NCI-H2227 (cell line): Measurements from ENCODE around the gene KRTAP4-7.
"Not testable (repeated sequence)": the region's sequence is repeated elsewhere in the genome, so short reads cannot be mapped to it uniquely, and the experiment has no call there.

Experiments
- DNase-seq: peaks from one replicate; lab custom pipeline; 2025; ENCODE audit not compliant: unreplicated experiment; lab: John Stamatoyannopoulos, UW

KRTAP4-7 gene

DNA sequence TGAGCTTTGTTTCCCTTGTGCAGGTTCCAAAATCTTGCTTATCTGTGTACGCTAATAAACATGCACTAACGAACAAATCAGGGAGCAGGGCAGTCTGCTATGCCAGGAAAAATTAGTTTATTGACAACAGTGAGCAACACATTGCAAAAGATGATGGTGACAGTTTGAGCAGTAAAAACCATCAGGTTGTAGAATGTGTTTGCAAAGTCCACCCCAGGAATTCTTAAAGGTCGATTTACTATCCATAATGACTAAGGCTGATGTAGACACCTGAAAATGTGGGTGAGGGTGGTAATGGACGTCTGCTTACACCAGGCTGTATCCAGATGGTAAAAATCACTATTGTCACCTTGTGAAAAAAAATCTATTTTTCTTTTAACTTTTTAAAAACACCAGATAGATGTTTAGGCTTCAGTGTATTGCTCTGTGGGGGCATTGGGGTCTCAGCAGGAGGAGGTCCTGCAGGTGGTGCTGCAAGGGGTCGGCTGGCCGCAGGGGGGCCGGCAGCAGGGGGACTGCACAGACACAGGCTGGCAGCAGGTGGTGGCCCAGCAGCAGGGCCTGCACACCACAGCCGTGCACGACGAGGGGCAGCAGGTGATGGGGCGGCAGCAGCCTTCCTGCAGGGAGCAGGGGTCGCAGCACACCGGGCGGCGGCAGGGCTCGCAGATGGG, 18.8 kb upstream of the KRTAP4-7 start:
- DNase-seq = not testable (repeated sequence)

DNA sequence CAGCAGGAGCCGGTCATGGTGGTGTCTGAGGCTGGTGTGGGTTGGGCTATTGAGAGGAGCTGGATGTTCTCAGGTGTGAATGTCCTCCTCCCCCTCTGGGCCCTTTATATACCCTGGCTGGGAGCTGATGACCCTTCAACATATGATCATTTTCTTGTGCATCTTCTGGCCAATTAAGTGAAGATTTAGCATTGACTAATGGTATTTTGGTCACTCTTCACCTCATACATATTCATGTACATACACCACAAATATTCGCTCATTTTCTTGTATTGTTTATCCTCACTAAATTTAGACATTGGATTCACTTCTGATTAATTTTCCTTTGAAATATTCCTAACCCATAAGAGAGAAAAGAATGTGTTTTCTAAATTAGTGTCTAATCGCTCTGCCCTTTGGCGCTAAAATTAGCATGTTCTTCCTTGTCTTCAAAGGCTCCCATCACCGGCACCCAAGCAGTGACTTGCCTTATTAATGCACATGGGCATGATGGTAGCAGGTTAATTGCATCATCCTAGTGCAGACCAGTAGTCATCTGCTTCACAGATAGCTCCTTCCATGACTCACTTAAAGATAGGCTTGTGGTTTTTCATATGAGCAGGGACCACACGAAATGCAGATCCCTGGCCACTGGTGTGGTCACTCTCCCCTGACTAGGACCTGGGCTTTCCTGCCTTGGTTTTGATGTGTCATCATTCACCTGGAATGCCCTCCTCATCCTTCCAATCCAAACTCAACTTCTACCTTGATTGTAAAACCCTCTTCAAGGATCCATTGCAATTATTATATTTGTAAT, 17.9 kb upstream of the KRTAP4-7 start, which contains the start of gene KRTAP2-4:
Gene KRTAP2-4 (minus strand): TSS at position 51 of the 796 bp plus-strand sequence. CDS start 34 bp downstream, at position 17.
- DNase-seq = no peak

DNA sequence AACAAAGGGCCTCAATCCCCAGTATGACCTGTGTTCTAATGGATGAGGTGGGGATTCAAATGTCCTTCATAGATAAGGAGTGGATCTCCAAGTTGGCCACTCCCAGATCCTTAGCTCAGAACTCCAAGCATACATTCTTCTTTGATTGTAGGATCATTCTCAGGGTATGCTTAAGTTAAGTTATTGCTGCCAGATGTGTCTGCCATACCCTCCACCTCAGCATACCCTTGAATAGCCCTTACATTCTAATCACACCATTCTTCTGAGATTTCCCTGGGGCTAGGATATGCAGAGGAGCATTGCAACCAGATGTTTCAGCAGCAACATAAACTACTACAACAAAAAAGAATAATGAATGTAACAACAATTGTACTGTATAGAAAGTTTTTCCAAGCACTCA, 16.7 kb upstream of the KRTAP4-7 start:
- DNase-seq = no peak

DNA sequence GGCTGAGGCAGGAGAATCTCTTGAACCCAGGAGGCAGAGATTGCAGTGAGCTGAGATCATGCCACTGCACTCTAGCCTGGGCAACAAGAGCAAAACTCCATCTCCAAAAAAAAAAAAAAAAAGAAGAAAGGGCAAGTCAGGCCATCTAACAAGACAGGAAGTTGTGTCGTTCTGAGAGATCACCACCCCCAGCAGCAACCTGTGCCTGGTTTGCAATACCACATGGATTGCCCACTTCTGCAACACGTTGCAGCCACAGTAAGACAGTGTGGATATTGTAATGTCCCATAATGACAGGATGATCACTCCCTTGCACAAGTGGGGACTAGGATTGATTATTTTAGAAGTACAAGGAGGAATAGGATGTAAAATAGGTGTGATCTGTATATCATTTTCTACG, 14.9 kb upstream of the KRTAP4-7 start:
- DNase-seq = no peak

DNA sequence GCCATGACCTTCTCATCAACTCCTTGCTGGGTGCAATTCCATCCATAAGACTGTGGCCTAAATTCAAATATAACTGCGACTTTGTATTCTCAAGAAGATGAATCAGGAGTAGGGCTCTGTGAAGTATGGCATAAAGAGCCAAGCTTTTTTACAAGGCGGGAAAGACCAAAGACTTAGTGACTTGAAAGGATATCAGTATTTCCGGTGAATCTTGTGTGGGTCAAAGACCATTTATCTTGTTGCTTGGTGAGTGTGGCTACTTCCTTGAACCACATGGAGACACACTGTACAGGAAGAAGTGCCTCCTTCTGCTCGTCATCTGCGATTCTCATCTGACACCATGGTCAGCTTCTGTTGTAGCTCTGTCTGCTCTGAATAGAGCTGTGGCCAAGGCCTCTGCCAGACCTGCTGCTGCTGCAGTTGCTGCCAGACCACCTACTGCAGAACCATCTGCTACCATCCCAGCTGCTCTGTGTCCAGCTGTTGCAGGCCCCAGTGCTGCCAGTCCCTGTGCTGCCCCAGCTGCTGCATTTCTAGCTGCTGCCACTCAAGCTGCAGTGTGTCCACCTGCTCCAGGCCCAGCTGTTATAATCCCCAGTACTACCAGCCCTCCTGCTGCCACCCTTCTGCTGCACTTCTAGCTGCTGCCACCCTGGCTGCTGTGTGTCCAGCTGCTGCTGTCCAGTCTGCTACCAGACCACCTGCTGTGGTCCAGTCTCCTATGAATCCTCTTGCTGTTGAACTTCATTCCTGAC, 12.2 kb upstream of the KRTAP4-7 start:
- no peak for DNase-seq

DNA sequence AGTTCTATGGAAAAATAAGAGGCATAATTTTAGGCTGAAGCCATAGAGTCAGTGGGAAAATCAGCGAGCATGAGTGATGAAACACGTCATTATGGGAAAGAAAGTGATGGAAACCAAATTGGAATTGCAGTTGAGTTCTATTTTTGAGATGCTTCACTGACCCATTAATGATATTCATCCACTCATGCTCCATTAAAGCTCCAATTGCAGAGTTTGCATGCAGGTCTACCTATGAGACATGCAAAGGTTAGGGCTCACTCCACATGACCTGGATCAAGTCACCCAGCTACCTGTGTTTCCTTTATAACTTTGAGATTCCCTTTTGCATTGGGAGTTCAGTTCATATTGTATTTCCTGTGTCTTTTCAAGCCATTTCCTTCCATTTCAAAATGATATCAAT, 10.3 kb upstream of the KRTAP4-7 start:
- no peak for DNase-seq

DNA sequence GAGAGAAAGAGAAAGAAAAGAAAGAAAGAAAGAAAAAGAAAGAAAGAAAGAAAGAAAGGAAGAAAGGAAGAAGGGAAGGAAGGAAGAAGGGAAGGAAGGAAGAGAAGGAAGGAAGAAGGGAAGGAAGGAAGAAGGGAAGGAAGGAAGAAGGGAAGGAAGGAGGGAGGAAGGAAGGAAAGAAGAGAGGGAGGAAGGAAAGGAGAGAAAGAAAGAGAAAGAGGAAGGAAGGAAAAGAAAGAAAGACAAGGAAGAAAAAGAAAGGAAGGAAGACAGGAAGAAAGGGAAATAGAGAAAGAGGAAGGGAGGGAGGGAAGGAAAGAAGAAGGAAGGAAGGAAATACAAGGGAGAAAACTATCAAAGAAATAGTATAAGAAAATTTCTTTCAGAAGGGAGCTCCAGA, 7.2 kb upstream of the KRTAP4-7 start:
- DNase-seq = no peak

DNA sequence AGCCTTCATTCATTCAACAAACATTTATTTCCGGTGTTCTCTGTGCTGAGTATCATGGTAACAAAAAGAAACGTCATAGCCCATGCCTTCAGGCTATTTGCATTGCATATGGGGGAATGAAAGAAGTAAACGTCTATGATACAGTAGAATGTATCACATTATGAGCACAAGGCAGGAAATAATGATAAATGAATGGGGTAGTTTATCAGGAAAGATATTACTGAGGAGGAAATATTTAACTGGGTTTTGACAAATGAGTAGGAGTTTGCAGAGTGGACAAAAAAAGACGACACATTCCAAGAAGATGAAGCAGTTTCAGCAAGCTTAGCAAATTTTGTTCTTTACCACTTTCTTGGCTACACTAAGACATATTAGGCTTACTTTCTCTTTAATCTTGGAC, 1.3 kb upstream of the KRTAP4-7 start:
- no peak for DNase-seq

DNA sequence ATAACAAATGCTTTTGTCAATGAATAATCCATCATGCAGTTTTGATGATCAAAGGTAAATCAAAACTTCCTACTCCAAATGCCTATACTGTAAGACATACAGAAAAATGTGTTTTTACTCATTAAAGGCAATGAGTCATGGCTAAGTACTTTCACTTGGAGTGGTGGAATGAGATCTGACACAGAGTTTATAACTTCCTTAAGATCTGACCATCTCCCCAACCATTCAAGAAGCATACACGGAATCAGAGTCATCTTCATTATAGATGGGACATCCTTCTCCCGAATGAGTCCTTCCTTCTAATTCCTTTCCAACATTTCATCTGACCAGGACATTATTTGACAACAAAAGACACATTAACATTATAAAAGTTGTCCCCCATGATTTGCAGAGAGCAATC, 523 bp upstream of the KRTAP4-7 start:
- DNase-seq = not testable (repeated sequence)

DNA sequence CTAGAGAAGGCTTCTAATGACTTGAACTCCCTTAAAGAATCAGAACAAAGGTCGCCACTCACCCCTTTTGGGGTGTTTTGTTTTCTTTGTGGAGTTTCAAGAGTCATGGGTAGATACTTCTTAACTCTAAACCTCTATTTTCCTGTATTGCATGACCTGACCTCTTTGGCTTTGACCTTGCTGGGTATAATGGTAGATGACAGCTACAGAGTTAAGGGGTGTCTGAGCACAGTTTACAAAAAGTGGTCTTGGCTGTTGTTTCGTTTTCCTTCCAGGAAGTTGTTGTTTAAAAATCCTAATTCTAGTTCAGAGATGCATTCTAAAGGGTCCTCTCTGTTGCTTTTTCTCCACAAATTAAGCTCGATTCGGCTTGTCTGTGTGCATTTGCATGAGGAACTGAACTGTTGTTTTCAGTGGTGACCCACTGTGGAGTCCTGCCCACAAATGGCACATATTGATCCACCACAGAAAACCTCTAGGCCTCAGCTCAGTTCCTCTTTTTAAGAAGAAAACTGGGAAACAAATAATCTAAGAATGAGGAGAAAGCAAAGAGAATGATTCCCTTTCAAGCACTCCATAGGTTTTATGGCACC, 4.9 kb downstream of the KRTAP4-7 start:
- not testable (repeated sequence) for DNase-seq

DNA sequence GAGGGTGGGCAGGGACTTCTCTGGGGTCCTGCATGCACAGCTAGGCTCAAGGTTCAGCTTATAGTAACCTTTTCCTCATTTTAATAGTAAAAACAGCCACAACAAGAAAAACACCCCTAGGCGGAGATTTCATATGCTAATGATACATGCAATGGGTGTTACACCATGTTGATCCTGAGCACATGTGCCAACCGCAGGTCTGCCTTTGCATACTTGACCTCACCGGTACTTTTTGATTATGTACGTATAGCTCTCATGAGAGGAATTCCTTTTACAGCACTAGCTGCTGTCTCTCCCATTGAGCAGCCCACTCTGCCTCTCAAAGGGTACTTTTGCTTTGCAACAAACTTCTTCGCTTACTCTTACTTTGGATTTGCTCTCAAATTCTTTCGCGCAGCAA, 12.1 kb downstream of the KRTAP4-7 start:
- no peak for DNase-seq

DNA sequence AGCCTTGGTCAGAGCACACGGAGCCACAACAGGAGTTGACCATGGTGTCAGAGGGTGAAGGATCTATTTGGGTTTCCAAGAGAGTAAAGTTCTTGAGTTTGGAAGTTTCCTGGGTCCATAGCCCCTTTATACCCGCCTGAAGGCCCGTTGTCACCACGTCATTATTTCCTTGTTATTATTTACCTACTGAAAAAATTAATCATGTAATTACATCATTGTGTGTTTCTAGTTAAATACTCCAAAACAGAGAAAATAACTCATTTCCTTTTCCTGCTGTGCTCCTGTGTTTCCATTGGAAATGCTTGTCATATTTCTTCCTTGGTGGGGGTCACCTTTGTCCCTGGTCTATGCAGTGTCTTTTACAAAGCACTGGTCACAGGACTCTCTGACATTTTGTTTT, 14.1 kb downstream of the KRTAP4-7 start, which contains the start of gene KRTAP4-8:
Gene KRTAP4-8 (minus strand): TSS at position 101 of the 400 bp plus-strand sequence. CDS start 58 bp downstream, at position 43.
- no peak for DNase-seq

DNA sequence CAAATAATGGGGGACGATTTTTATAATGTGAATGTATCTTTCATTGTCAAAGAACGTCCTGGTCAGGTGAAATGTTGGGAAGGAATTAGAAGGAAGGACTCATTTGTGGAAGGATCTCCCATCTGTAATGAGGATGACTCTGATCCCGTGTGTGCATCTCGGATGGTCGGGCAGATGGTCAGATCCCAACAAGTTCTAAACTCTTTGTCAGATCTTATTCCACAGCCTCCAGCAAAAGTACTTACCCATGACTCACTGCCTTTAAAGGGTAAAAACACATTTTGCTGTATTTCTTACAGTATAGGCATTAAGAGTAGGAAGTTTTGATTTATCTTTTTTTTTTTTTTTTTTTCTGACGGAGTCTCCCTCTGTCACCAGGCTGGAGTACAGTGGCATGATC, 14.5 kb downstream of the KRTAP4-7 start:
- DNase-seq = no peak

DNA sequence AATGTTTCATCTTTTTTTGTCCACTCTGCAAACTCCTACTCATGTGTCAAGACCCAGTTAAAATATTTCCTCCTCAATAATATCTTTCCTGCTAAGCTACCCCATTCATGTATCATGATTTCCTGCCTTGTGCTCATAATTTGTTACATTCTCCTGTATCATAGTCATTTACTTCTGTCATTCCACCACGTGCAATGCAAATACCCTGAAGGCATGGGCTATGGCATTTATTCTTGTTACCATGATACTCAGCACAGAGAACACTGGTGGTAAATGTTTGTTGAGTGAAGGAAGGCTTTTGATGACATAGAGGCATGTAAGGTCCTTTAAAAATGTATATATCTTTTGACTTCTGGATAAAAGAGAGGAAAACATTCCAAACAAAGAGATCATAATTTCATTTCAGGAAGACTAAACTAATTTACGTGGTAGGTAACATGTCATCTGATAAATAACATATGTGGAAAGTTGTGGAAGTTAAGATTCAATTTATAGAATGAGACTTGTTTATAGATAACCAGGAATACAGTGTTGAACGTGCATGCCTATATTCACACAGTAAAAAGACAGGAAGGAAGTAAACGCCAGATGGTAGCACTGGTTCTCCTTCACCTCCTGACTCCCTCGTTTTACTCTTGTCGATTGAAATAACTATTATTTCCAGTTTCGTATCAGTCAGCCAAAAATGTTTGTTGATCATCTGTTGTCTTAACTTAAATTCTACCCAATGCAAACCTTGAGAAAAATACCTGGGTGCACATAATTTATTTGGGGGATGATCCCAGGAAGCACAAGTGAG, 15.9 kb downstream of the KRTAP4-7 start:
- DNase-seq = not testable (repeated sequence)

DNA sequence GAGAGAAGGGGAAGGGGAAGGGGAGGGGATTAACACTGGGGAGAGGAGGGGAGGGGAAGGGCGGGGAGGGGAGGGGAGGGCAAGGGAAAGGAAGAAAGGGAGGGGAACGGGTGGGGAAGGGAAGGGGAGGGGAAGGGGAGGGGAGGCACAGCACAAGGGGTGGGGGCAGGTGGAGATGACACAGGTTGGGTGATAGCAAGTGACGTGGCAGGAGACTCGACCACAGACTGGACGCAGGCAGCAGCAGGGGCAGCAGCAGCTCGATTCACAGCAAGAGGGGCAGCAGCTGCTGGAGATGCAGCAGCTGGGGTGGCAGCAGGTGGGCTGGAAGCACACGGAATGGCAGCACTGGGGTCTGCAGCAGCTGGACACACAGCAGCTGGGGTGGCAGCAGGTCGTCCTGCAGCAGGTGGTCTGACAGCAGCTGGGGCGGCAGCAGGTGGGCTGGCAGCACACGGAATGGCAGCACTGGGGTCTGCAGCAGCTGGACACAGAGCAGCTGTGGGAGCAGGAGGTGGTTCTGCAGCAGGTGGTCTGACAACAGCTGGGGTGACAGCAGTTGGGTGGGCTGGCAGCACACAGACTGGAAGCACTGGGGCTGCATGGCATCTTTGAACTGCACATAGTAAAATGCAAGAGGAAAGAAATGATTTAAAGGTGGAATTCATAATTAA, 17.8 kb downstream of the KRTAP4-7 start, which contains the start of gene KRTAP4-16:
Gene KRTAP4-16 (minus strand): TSS at position 624 of the 674 bp plus-strand sequence. CDS start 0 bp downstream, at position 624.
- peak; percentile 36 for DNase-seq

DNA sequence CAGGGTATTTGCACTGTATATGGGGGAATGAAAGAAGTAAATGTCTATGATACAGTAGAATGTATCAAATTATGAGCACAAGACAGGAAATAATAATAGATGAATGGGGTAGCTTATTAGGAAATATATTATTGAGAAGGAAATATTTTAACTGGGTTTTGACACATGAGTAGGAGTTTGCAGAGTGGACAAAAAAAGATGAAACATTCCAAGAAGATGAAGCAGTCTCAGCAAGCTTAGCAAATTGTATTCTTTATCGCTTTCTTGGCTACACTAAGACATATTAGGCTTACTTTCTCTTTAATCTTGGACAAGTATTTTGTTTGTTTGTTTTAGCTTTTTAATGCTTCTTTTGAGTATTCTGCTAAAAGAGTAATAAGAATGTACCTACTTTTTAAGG, 19.9 kb downstream of the KRTAP4-7 start:
- DNase-seq = no peak

DNA sequence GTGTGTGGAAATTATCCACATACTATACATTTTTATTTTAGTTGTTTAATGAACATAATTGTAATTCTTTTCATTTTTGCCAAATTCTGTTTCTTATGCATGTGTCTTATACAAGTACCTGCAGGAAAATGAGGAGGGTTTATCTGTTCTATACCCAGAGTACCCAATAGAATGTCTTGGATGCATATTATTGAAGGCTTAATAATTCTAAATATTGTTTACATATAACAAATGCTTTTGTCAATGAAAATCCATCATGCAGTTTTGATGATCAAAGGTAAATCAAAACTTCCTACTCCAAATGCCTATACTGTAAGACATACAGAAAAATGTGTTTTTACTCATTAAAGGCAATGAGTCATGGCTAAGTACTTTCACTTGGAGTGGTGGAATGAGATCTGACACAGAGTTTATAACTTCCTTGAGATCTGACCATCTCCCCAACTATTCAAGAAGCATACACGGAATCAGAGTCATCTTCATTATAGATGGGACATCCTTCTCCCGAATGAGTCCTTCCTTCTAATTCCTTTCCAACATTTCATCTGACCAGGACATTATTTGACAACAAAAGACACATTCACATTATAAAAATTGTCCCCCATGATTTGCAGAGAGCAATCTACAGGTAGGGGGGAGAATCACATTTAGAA, 20.6 kb downstream of the KRTAP4-7 start:
- not testable (repeated sequence) for DNase-seq

DNA sequence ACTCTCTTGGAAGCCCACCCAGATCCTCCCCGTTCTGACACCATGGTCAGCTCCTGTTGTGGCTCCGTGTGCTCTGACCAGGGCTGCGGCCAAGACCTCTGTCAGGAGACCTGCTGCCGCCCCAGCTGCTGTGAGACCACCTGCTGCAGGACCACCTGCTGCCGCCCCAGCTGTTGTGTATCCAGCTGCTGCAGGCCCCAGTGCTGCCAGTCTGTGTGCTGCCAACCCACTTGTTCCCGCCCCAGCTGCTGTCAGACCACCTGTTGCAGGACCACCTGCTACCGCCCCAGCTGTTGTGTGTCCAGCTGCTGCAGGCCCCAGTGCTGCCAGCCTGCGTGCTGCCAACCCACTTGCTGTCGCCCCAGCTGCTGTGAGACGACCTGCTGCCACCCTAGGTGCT, 21.4 kb downstream of the KRTAP4-7 start, which contains the start of gene KRTAP4-9:
Gene KRTAP4-9 (plus strand): TSS at position 43 of the 400 bp plus-strand sequence. CDS start 0 bp downstream, at position 43.
- DNase-seq = not testable (repeated sequence)

DNA sequence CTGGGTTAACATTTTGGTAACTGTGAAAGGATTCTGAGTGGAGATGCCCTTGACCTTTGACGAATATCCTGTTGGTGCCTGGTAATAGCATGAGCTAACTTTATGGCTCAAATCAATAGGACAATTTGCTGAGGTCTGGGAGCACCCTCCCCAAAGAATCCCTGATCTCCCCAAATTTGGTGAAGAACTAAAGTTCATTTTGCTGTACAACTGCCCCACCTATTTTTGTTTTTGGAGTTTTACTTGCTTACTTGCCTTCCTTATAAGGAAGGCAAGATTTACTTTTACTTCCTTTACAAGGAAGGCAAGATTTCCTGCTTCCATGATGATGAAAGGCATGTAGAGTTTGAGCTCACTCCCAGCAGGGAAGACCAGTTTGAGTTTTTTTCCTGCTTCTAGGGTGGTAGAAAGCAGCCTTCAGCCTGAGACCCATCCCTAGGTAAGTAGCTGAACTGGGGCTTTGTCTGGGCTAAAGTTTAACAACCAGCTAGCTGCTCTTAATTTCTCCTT, 24.0 kb downstream of the KRTAP4-7 start:
- DNase-seq = no peak
